ENCODE measurements around the gene PCDHAC2. TPM values are rescaled to one million over a fixed set of nuclear protein-coding genes. Genes with fewer than 3 reads are reported as not detected.

PCDHAC2 gene
- total RNA-seq, 1 donor from 2014 or later, result 4.9 TPM

GRCh38 chr5:140973550-140973949 lies 7.3 kb downstream of the PCDHAC2 start:
- Mint-ChIP-seq H3K4me1 (ENCODE audit: low read depth) (peaks cover 36% of the 10 kb centered on the region), H3K4me3 (ENCODE audit: unreplicated experiment) (no peak overlapping the region), H3K36me3 (ENCODE audit: low read depth) (no peaks in the 10 kb centered on the region), H3K27ac (ENCODE audit: unreplicated experiment) (no peak overlapping the region), H3K27me3 (ENCODE audit: low read depth) (no peaks in the 10 kb centered on the region), H3K9me3 (ENCODE audit: low read depth) (no peaks in the 10 kb centered on the region)
- no peak for TF ChIP-seq CTCF (IDR thresholded peaks at IDR 0.05)
- DNase-seq (ENCODE audit: low spot score), result no peak

GRCh38 chr5:140977003-140977402 lies 10.7 kb downstream of the PCDHAC2 start:
- Mint-ChIP-seq H3K9me3 (ENCODE audit: low read depth) (no peaks in the 10 kb centered on the region), H3K27me3 (ENCODE audit: low read depth) (no peaks in the 10 kb centered on the region), H3K36me3 (ENCODE audit: low read depth) (no peaks in the 10 kb centered on the region), H3K4me1 (ENCODE audit: low read depth) (peaks cover 19% of the 10 kb centered on the region), H3K4me3 (ENCODE audit: unreplicated experiment) (no peak overlapping the region), H3K27ac (ENCODE audit: unreplicated experiment) (peak overlapping the region; percentile 82)
- DNase-seq (ENCODE audit: low spot score), result no peak
- no peak for TF ChIP-seq CTCF (IDR thresholded peaks at IDR 0.05)

GRCh38 chr5:140978260-140978659 lies 12.0 kb downstream of the PCDHAC2 start:
- H3K4me3 Mint-ChIP-seq (ENCODE audit: unreplicated experiment), result no peak overlapping the region
- H3K27ac Mint-ChIP-seq (ENCODE audit: unreplicated experiment), result peak overlapping the region; percentile 70
- H3K4me1 Mint-ChIP-seq (ENCODE audit: low read depth), result peaks cover 19% of the 10 kb centered on the region
- peaks cover 6% of the 10 kb centered on the region for H3K36me3 Mint-ChIP-seq (ENCODE audit: low read depth)
- no peak for TF ChIP-seq CTCF (IDR thresholded peaks at IDR 0.05)
- no peaks in the 10 kb centered on the region for H3K9me3 Mint-ChIP-seq (ENCODE audit: low read depth)
- no peaks in the 10 kb centered on the region for H3K27me3 Mint-ChIP-seq (ENCODE audit: low read depth)
- no peak for DNase-seq (ENCODE audit: low spot score)

- peak overlapping the region; percentile 8 for H3K27ac Mint-ChIP-seq (ENCODE audit: unreplicated experiment)
- no peak overlapping the region for H3K4me3 Mint-ChIP-seq (ENCODE audit: unreplicated experiment)
- H3K27me3 Mint-ChIP-seq (ENCODE audit: low read depth), result no peaks in the 10 kb centered on the region
- H3K36me3 Mint-ChIP-seq (ENCODE audit: low read depth), result peaks cover 6% of the 10 kb centered on the region
- H3K4me1 Mint-ChIP-seq (ENCODE audit: low read depth), result peaks cover 19% of the 10 kb centered on the region
- DNase-seq (ENCODE audit: low spot score), result no peak
- no peak for TF ChIP-seq CTCF (IDR thresholded peaks at IDR 0.05)
- H3K9me3 Mint-ChIP-seq (ENCODE audit: low read depth), result no peaks in the 10 kb centered on the region
Measured at GRCh38 chr5:140978983-140979382, 12.7 kb downstream of the PCDHAC2 start.

GRCh38 chr5:140982083-140982716 lies 15.9 kb downstream of the PCDHAC2 start:
- H3K27me3 Mint-ChIP-seq (ENCODE audit: low read depth), result no peaks in the 10 kb centered on the region
- no peak for DNase-seq (ENCODE audit: low spot score)
- H3K4me1 Mint-ChIP-seq (ENCODE audit: low read depth), result peaks cover 30% of the 10 kb centered on the region
- TF ChIP-seq CTCF (IDR thresholded peaks at IDR 0.05), result no peak
- H3K27ac Mint-ChIP-seq (ENCODE audit: unreplicated experiment), result no peak overlapping the region
- H3K4me3 Mint-ChIP-seq (ENCODE audit: unreplicated experiment), result no peak overlapping the region
- H3K36me3 Mint-ChIP-seq (ENCODE audit: low read depth), result peaks cover 6% of the 10 kb centered on the region
- H3K9me3 Mint-ChIP-seq (ENCODE audit: low read depth), result no peaks in the 10 kb centered on the region

Data from chondrocyte (in vitro differentiated cells).